HUES64 (cell line): ENCODE measurements around the gene EFEMP1.

Source experiments
- H3K27ac ChIP-seq: 2 replicates; pipeline ENCODE4 v1.7.0; 2013; ENCODE audit warnings: low read depth, low read length, inconsistent platforms
- H3K27me3 ChIP-seq: 2 replicates; pipeline ENCODE4 v1.6.1; 2013; ENCODE audit warnings: mild to moderate bottlenecking, low read length; ENCODE audit not compliant: insufficient read depth
- H3K36me3 ChIP-seq: 2 replicates; pipeline ENCODE4 v1.6.1; 2013; ENCODE audit warnings: mild to moderate bottlenecking, low read length; ENCODE audit not compliant: insufficient read depth
- H3K4me1 ChIP-seq: 2 replicates; pipeline ENCODE4 v1.6.1; 2013; ENCODE audit warnings: mild to moderate bottlenecking, low read length, moderate library complexity; ENCODE audit not compliant: insufficient read depth
- H3K4me3 ChIP-seq: 2 replicates; pipeline ENCODE4 v1.5.1; 2013; ENCODE audit warnings: mild to moderate bottlenecking, low read length, moderate library complexity
- H3K9ac ChIP-seq: 2 replicates; pipeline ENCODE4 v1.6.1; 2013; ENCODE audit warnings: mild to moderate bottlenecking, low read depth, low read length
- H3K9me3 ChIP-seq: 2 replicates; pipeline ENCODE4 v1.6.1; 2013; ENCODE audit warnings: low read depth, low read length; ENCODE audit not compliant: insufficient read depth
- WGBS: fragments of 150-250, 120-280 bp; methylation state at CpG from one replicate; pipeline ENCODE4 v1.1.7; 2013; ENCODE audit warnings: missing lambda C conversion rate; 5-methylcytosine and 5-hydroxymethylcytosine counted together

Gene EFEMP1

DNA sequence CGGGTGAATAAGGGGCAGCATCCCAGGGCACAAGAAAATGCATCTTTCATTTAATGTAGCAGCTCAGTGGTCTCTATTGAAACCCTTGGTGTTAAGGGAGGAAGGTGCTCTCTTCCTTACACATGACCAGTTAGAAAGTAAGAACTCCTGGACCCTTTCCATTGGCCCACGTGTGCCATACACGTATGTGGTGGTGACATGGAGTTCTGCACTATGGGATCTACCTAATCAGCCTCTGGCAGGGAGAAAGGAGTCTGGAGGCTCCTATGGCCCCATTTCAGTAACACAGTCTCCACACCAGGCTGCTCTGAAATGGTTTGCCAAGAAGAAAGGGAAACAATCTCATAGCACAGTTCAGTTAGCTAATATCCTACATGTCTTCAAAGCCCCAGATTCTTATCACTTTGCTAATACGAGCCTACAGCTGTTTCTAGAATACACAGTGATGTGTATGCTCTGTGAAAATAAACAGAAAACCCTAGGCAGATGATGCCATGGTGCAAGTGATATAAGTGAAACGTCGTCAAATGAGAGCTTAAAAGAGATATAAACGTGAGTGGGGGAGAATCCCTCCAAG, 7.0 kb downstream of the EFEMP1 start:
- H3K36me3 ChIP-seq = no peaks in the 10 kb centered on the region
- 92% methylated on average over 7 of the region's 7 CpGs for WGBS
- H3K27me3 ChIP-seq = peaks cover 3% of the 10 kb centered on the region; the same call in 1 of the 2 replicates
- H3K4me3 ChIP-seq = no peak overlapping the region
- no peak overlapping the region for H3K27ac ChIP-seq
- 0 out of 2 replicates have a peak, but pooled peaks cover 2% of the 10 kb centered on the region for H3K4me1 ChIP-seq
- H3K9ac ChIP-seq = no peak overlapping the region
- H3K9me3 ChIP-seq = no peaks in the 10 kb centered on the region

DNA sequence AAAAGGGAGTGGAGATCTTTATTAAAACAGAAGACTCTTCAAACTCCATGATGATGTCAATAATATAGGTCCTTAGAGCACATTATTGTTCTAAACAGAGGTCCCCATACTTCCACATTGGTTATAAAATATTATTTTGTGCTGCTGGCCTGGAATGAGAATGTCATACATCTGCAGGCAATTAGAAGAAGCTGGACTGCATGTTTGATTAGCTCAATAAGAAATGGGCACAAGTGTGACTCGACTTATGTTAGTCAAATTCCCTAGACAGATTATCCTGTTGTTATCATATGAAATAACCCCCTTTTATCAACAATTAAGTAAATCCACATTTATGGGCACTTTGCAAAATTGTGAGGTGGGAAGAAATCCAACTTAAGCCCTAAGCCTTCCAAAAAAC, 8.8 kb downstream of the EFEMP1 start:
- Histone ChIP-seq H3K27ac (no peak overlapping the region), H3K9me3 (no peaks in the 10 kb centered on the region), H3K4me1 (no peaks in the 10 kb centered on the region), H3K9ac (no peak overlapping the region), H3K27me3 (no peaks in the 10 kb centered on the region), H3K36me3 (no peaks in the 10 kb centered on the region), H3K4me3 (no peak overlapping the region)
- 100% methylated on average over 1 of the region's 1 CpG for WGBS

DNA sequence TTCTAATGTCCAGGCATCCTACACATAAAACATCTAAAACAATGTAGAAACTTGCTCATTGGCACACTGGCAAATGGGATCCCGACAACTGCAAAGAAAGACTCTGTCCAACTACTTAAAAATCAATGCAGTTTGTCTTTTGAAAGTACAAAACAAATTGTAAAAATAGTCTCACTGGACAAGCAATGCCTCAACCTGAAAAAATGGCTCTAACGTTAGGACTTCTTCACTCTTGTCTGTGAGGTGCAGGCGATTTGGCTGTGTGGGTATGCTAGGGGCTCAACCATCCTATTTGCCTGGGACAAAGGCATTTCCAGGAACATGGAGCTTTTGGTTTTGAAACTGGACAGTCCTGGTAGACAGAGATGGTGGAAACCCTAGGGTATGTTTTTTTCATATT, 10.7 kb downstream of the EFEMP1 start:
- Histone ChIP-seq H3K4me1 (no peaks in the 10 kb centered on the region), H3K27me3 (no peaks in the 10 kb centered on the region), H3K9me3 (no peaks in the 10 kb centered on the region), H3K36me3 (no peaks in the 10 kb centered on the region), H3K9ac (no peak overlapping the region), H3K27ac (no peak overlapping the region), H3K4me3 (no peak overlapping the region)
- WGBS = 94% methylated on average over 3 of the region's 3 CpGs

DNA sequence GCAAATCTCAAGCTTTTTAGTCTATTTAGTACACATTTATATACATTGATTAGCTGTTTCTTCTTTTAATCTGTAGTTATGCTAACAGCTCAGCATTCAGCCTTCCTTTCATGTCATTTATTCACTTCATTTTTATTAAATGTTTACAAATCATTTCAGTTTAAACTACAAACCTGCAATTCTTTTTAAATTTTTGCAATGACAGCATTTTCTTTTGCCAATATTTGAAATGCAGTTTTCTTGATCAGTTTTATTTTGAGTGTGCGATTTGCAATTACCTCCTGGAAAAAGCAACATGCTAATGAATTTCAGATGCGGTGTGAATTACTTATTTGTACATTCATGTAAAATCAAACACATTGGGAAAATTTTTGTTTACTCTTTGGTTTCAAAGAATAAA, 13.5 kb downstream of the EFEMP1 start:
- Histone ChIP-seq H3K4me1 (no peaks in the 10 kb centered on the region), H3K9me3 (no peaks in the 10 kb centered on the region), H3K9ac (no peak overlapping the region), H3K27ac (no peak overlapping the region), H3K36me3 (no peaks in the 10 kb centered on the region), H3K27me3 (no peaks in the 10 kb centered on the region), H3K4me3 (no peak overlapping the region)
- WGBS = 95% methylated on average over 2 of the region's 2 CpGs

DNA sequence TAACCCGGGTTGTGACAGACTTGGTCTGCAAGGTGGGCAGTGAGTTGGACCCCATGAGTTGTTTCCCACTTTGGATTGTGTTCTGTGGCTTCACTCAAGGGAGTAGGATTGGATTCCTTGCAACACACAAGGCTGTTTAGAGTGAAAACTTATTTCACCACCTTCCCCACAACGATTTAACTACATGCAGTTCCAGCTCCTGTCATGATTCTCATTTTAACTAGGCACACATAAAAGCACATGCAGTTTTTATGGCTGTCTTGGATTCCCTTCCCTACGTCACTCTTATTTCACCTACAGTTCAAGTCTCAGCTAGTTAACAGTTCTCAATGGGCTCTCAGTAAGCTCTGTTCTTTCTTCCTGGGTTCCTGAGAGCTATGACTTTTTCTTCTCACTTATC, 15.9 kb downstream of the EFEMP1 start:
- H3K4me1 ChIP-seq = no peaks in the 10 kb centered on the region
- no peak overlapping the region for H3K4me3 ChIP-seq
- H3K27ac ChIP-seq = no peak overlapping the region
- H3K27me3 ChIP-seq = no peaks in the 10 kb centered on the region
- no peak overlapping the region for H3K9ac ChIP-seq
- WGBS = 60% methylated on average over 3 of the region's 3 CpGs
- H3K36me3 ChIP-seq = no peaks in the 10 kb centered on the region
- H3K9me3 ChIP-seq = peaks cover 6% of the 10 kb centered on the region; the same call in 1 of the 2 replicates

DNA sequence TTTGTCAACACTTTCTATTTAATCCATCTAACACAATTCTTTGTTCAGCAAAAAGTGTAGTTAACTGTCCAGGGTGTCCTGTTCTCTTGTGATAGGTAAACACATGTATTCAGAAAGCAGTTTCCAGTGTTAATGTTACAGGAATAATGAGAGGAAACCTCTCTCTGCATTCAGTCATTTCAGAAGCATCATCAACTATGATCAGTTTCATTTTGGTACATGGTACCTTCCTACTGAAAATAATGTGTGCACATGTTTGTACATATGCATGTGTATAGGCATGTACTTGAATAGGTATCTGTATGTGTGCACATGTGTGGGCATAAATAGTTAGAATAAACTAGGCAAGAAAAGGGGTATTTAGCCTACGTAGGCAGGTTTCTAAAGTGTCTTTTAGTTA, 16.6 kb downstream of the EFEMP1 start:
- Histone ChIP-seq H3K4me3 (no peak overlapping the region), H3K4me1 (no peaks in the 10 kb centered on the region), H3K36me3 (no peaks in the 10 kb centered on the region), H3K9me3 (peaks cover 6% of the 10 kb centered on the region; the same call in 1 of the 2 replicates), H3K27ac (no peak overlapping the region), H3K9ac (no peak overlapping the region), H3K27me3 (no peaks in the 10 kb centered on the region)
- WGBS = 95% methylated on average over 1 of the region's 1 CpG

DNA sequence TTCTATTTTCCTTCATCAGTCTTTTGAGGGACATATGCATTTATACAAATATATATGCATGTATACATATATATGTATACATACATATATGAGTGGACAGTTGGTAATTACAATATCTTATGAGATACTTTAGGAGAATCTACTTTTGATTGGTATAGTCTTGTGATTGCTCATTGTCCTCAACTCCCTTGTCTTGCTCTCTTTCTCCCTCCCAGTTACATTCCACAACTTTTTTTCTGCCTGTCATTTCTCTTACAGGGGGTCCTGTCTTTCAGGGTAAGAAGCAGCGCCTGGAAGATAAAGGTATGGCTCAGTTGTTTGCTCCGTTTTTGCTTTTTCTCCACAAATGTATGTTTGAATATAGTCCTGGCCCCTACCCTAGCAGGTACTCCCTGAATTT, 19.9 kb downstream of the EFEMP1 start:
- no peak overlapping the region for H3K27ac ChIP-seq
- 100% methylated on average over 2 of the region's 2 CpGs for WGBS
- no peaks in the 10 kb centered on the region for H3K36me3 ChIP-seq
- H3K4me3 ChIP-seq = no peak overlapping the region
- no peak overlapping the region for H3K9ac ChIP-seq
- H3K4me1 ChIP-seq = peaks cover 6% of the 10 kb centered on the region; the same call in 1 of the 2 replicates
- no peaks in the 10 kb centered on the region for H3K27me3 ChIP-seq
- H3K9me3 ChIP-seq = peaks cover 6% of the 10 kb centered on the region; the same call in 1 of the 2 replicates

DNA sequence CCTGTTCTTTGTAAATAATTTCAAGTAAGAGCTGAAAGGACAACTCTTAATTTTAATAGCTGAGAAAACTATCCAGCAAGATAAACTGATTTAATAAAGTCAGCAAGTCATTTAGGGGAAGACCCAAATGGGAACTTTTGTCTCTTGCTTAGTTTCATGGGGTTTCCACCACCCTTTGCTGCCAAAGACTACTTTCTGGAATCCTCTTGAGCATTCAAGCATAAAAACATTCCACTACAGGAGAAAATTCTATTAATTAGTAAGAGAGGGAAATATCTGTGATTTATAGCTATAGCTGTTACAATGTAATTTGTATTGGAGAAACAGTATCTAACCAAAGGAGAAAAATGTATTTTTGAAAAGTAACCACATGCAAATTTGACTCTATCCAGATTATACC, 20.6 kb downstream of the EFEMP1 start:
- Histone ChIP-seq H3K36me3 (no peaks in the 10 kb centered on the region), H3K4me3 (no peak overlapping the region), H3K27ac (no peak overlapping the region), H3K4me1 (peaks cover 6% of the 10 kb centered on the region; the same call in 1 of the 2 replicates), H3K9me3 (peaks cover 6% of the 10 kb centered on the region; the same call in 1 of the 2 replicates), H3K9ac (no peak overlapping the region), H3K27me3 (no peaks in the 10 kb centered on the region)

DNA sequence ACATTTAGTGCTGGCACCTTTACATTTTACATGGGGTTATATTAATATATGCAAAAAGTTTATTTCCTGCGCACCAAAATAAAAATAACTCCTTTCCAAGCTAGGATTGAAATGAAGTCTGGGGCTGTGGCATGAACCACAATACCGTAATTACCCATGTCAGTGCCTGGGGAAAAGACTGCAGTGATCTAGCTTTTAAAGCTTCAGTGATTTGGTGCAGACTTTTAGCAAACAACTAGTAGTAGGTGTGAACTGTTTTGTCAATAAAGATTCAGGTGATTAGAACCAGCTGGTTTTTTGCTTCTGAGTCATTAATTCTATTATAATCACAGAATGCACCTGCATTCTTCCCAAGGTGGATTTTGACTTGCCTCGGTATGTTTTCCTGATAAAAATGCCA, 21.2 kb downstream of the EFEMP1 start:
- Histone ChIP-seq H3K27me3 (no peaks in the 10 kb centered on the region), H3K4me1 (peaks cover 6% of the 10 kb centered on the region; the same call in 1 of the 2 replicates), H3K27ac (no peak overlapping the region), H3K9me3 (peaks cover 6% of the 10 kb centered on the region; the same call in 1 of the 2 replicates), H3K36me3 (no peaks in the 10 kb centered on the region), H3K9ac (no peak overlapping the region), H3K4me3 (no peak overlapping the region)
- WGBS = 76% methylated on average over 3 of the region's 3 CpGs

DNA sequence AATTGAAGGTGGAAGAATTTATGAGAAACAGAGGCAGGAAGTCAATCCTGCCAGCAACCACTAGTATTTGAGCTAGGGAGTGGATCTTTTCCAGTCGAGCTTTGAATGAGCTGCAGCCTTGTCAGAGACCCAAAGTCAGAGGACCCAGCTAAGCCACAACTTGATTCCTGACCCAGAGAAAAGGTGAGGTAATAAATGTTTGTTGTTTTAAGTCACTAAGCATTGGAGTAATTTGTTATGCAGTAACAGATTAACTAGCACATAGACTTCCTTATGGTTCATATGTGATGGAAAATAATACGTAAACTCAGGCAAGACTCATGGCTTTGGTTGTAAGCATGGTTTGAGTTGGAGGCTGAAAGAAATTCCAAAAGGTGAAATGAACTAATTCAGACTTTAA, 21.6 kb downstream of the EFEMP1 start:
- no peaks in the 10 kb centered on the region for H3K36me3 ChIP-seq
- WGBS = 62% methylated on average over 2 of the region's 2 CpGs

DNA sequence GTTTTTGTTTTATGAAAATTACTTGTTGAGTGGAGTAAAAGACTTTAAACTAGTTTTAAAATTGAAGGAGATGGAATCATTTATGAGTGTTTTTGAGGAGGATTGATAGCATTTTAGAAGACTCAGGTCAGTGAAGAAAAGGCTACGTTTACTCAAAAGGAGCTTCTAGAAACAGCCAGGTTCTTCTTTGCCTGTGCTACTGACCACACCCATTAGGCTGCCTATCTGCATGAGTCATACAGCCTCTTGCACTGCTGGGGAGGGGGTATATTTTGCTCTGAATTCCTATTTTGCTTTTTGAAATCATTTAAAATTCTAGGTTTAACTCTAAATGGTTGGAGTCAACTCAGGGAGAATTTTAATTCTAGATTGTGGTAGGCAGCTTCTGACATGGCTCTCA, 22.3 kb downstream of the EFEMP1 start:
- Histone ChIP-seq H3K27ac (no peak overlapping the region), H3K4me3 (no peak overlapping the region), H3K9ac (no peak overlapping the region), H3K9me3 (peaks cover 6% of the 10 kb centered on the region; the same call in 1 of the 2 replicates), H3K27me3 (no peaks in the 10 kb centered on the region), H3K36me3 (no peaks in the 10 kb centered on the region), H3K4me1 (peaks cover 6% of the 10 kb centered on the region; the same call in 1 of the 2 replicates)
- 55% methylated on average over 1 of the region's 1 CpG for WGBS

More for the DNA sequence above, 21.6 kb downstream of the EFEMP1 start:
- Histone ChIP-seq H3K27ac (no peak overlapping the region), H3K9me3 (peaks cover 6% of the 10 kb centered on the region; the same call in 1 of the 2 replicates), H3K27me3 (no peaks in the 10 kb centered on the region), H3K4me1 (peaks cover 6% of the 10 kb centered on the region; the same call in 1 of the 2 replicates), H3K9ac (no peak overlapping the region), H3K4me3 (no peak overlapping the region)

DNA sequence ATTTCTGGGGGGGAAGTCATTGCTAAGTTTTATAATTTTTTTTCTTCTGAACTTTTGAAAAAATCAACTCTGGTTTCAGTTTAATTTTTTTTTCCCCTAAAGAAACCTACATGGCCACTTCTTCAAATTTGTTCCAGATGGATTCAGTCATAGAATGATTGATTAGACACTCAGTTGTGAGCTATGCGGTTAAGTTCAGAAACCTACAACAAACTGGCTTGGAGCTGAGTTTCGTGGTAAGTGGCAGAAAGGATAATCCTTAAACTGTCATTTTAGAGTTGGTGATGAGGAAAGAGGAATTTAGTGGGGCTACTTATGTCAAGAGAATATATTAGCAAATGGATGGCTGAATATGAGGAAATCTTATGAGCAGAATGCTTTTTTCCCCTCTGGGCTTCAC, 23.7 kb downstream of the EFEMP1 start:
- Histone ChIP-seq H3K9me3 (peaks cover 6% of the 10 kb centered on the region; the same call in 1 of the 2 replicates), H3K4me3 (no peak overlapping the region), H3K27ac (no peak overlapping the region), H3K4me1 (peaks cover 6% of the 10 kb centered on the region; the same call in 1 of the 2 replicates), H3K36me3 (no peaks in the 10 kb centered on the region), H3K27me3 (no peaks in the 10 kb centered on the region), H3K9ac (no peak overlapping the region)
- WGBS = 94% methylated on average over 2 of the region's 2 CpGs
